ENCODE results near the gene PRICKLE1. TPM values are rescaled to one million over a fixed set of nuclear protein-coding genes. Genes with fewer than 3 reads are reported as not detected.

Gene PRICKLE1
- total and polyA plus RNA-seq, 10 of the 15 experiments (the other 5 are each of a cell fraction or from before 2014, with no cell fraction given): 0.47 to 2.8 (median 0.86) TPM

- Histone ChIP-seq H3K27me3 (replicated peaks in 1 of 2; ENCODE audit: control insufficient read depth in 2 of 2, insufficient read depth in 2 of 2, low read length in 1 of 2) (no peaks in the 10 kb centered on the region; a peak in 1 of 4 replicates), H2AFZ (ENCODE audit: control insufficient read depth, low read depth, low read length) (no peak overlapping the region), H3K4me2 (ENCODE audit: control insufficient read depth, insufficient read depth) (no peak overlapping the region), H3K36me3 (ENCODE audit: control insufficient read depth in 2 of 2, insufficient read depth in 2 of 2, low read length in 1 of 2) (no peaks in the 10 kb centered on the region), H3K27ac (ENCODE audit: control insufficient read depth, insufficient read depth) (no peak overlapping the region), H4K20me1 (ENCODE audit: control insufficient read depth, insufficient read depth) (no peaks in the 10 kb centered on the region), H3K79me2 (ENCODE audit: control insufficient read depth, insufficient read depth, low read length) (no peaks in the 10 kb centered on the region), H3K9me3 (replicated peaks; ENCODE audit: control insufficient read depth, insufficient read depth, low read length) (no peaks in the 10 kb centered on the region), H3K9ac (ENCODE audit: control insufficient read depth, insufficient read depth, low read length) (no peak overlapping the region), H3K4me3 (no peak overlapping the region), H3K4me1 (ENCODE audit: control insufficient read depth, insufficient read depth, low read length) (no peaks in the 10 kb centered on the region)
- no TSS peak for BruUV-seq (replicated peaks)
- no peak for FAIRE-seq
- no peak for DNase-seq (ENCODE audit: low read depth, low spot score)
- intact Hi-C loops (cut with micrococcal nuclease; ENCODE audit: unreplicated experiment): no loop called here
- in situ Hi-C loops (cut with MboI): loop anchor here (25.0 kb wide), 1 partner anchor 103 kb away; no protein-coding TSS in a partner anchor
- ChIA-PET RAD21 (ENCODE audit: unreplicated experiment) (no interaction called here), CTCF (interaction anchor here (0.6 to 1.5 kb wide), 3 partner anchors 127 to 1171 kb away, joined by 3 to 7 read pairs (median 3); no protein-coding TSS in a partner anchor), POLR2A (no interaction called here), SMC1A (ENCODE audit: uncharacterized antibody, unreplicated experiment) (no interaction called here)
- TF ChIP-seq CUX1 (IDR thresholded peaks at IDR 0.05; ENCODE audit: insufficient replicate concordance, low read depth, low read length) (no peak), RELA (IDR thresholded peaks at IDR 0.05; ENCODE audit: borderline replicate concordance, partially characterized antibody) (no peak), TCF3 (IDR thresholded peaks at IDR 0.05; ENCODE audit: borderline replicate concordance, insufficient read depth, low read depth, low read length) (no peak), EZH2 (IDR thresholded peaks at IDR 0.05; ENCODE audit: borderline replicate concordance, control insufficient read depth, low read depth, low read length) (no peak), BHLHE40 (IDR thresholded peaks at IDR 0.05; ENCODE audit: borderline replicate concordance in 1 of 2, low read depth in 2 of 2, low read length in 1 of 2) (no peak), CEBPZ (IDR thresholded peaks at IDR 0.05; ENCODE audit: low read depth, low read length) (no peak), SMARCA5 (IDR thresholded peaks at IDR 0.05) (no peak)
- ATAC-seq: no peak
- WGBS (ENCODE audit: insufficient coverage, insufficient replicate concordance, low lambda C conversion rate, missing lambda C conversion rate): 63% methylated on average over 8 of the region's 8 CpGs
These were observed 20.1 kb upstream of the PRICKLE1 start for GRCh38 chr12:42609605-42610004.

Measured in GM12878 (cell line).